HEK293T (cell line): ENCODE measurements around the gene COL23A1.

Experiments used
- CTCF ChIA-PET: fragments of 350-600 bp; formaldehyde crosslinking; extraction: SDS; loops from one replicate; lab custom pipeline; 2021; ENCODE audit warnings: antibody characterized with exemption, inconsistent platforms; lab: Yijun Ruan, JAX
- POLR2A ChIA-PET: fragments of 350-600 bp; formaldehyde crosslinking; extraction: SDS; loops from one replicate; lab custom pipeline; 2020; ENCODE audit warnings: antibody characterized with exemption, inconsistent platforms; lab: Yijun Ruan, JAX
- DNase-seq: peaks from one replicate; pipeline ENCODE4 v3.0.0; 2012; ENCODE audit warnings: mixed read lengths; ENCODE audit errors: extremely low spot score
- ARNT ChIP-seq: fragments of 450-650 bp; IDR thresholded peaks from 2 replicates; pipeline ENCODE4 v1.6.1; 2017; ENCODE audit warnings: mild to moderate bottlenecking
- BHLHE40 ChIP-seq: fragments of 450-650 bp; IDR thresholded peaks from 2 replicates; pipeline ENCODE4 v1.6.1; 2016; ENCODE audit warnings: mild to moderate bottlenecking, moderate library complexity, borderline replicate concordance
- CTBP1 ChIP-seq: fragments of 450-650 bp; IDR thresholded peaks from 2 replicates; pipeline ENCODE4 v1.6.1; 2016; ENCODE audit warnings: borderline replicate concordance
- ELF4 ChIP-seq: fragments of 450-650 bp; IDR thresholded peaks from 2 replicates; pipeline ENCODE4 v1.6.1; 2017; ENCODE audit warnings: antibody characterized with exemption
- FOXA1 ChIP-seq: fragments of 450-650 bp; IDR thresholded peaks from 2 replicates; pipeline ENCODE4 v1.6.1; 2016; ENCODE audit warnings: mild to moderate bottlenecking
- FOXK2 ChIP-seq: fragments of 450-650 bp; IDR thresholded peaks from 2 replicates; pipeline ENCODE4 v1.6.1; 2016; ENCODE audit warnings: mild to moderate bottlenecking
- FOXM1 ChIP-seq: fragments of 450-650 bp; IDR thresholded peaks from 2 replicates; pipeline ENCODE4 v1.6.1; 2017; ENCODE audit warnings: mild to moderate bottlenecking, borderline replicate concordance
- HDGF ChIP-seq: fragments of 450-650 bp; IDR thresholded peaks from 2 replicates; pipeline ENCODE4 v1.6.1; 2017; ENCODE audit warnings: antibody characterized with exemption, borderline replicate concordance
- L3MBTL2 ChIP-seq: fragments of 450-650 bp; conservative IDR thresholded peaks from 2 replicates; pipeline ENCODE4 v1.6.1; 2016; ENCODE audit warnings: mild to moderate bottlenecking
- LEF1 ChIP-seq: fragments of 450-650 bp; IDR thresholded peaks from 2 replicates; pipeline ENCODE4 v1.6.1; 2017; ENCODE audit warnings: mild to moderate bottlenecking, borderline replicate concordance
- NFRKB ChIP-seq: fragments of 450-650 bp; IDR thresholded peaks from 2 replicates; pipeline ENCODE4 v1.6.1; 2016; ENCODE audit warnings: mild to moderate bottlenecking, moderate library complexity
- PKNOX1 ChIP-seq: fragments of 450-650 bp; IDR thresholded peaks from 2 replicates; pipeline ENCODE4 v1.6.1; 2016
- SP1 ChIP-seq: fragments of 450-650 bp; IDR thresholded peaks from 2 replicates; pipeline ENCODE4 v1.6.1; 2017
- SUZ12 ChIP-seq: fragments of 450-650 bp; IDR thresholded peaks from 2 replicates; pipeline ENCODE4 v1.6.1; 2016; ENCODE audit warnings: mild to moderate bottlenecking
- TARDBP ChIP-seq: fragments of 450-650 bp; IDR thresholded peaks from 2 replicates; pipeline ENCODE4 v1.6.1; 2016
- ZNF384 ChIP-seq: fragments of 450-650 bp; IDR thresholded peaks from 2 replicates; pipeline ENCODE4 v1.6.1; 2016

COL23A1 gene

GRCh38 chr5:178387856-178388190, 202.4 kb downstream of the COL23A1 start:
- DNase-seq: no peak
- TF ChIP-seq L3MBTL2 (no peak), PKNOX1 (no peak), FOXK2 (no peak), SUZ12 (no peak), BHLHE40 (no peak), SP1 (no peak), LEF1 (no peak), FOXA1 (no peak), CTBP1 (no peak), ELF4 (no peak), NFRKB (no peak), TARDBP (no peak), HDGF (no peak), ZNF384 (no peak), FOXM1 (no peak), ARNT (no peak)
- CTCF ChIA-PET: interaction anchor here (0.7 kb wide), 1 partner anchor 53 kb away, joined by 3 read pairs; no protein-coding TSS in a partner anchor
- POLR2A ChIA-PET: no interaction called here

- DNase-seq: no peak
- POLR2A ChIA-PET: no interaction called here
- TF ChIP-seq LEF1 (no peak), SUZ12 (no peak), CTBP1 (no peak), BHLHE40 (no peak), FOXA1 (no peak), FOXK2 (no peak), PKNOX1 (no peak), NFRKB (no peak), L3MBTL2 (no peak), ELF4 (no peak), HDGF (no peak), ARNT (no peak), FOXM1 (no peak), SP1 (no peak)
- CTCF ChIA-PET: no interaction called here
Observed at GRCh38 chr5:178387061-178387855, 202.9 kb downstream of the COL23A1 start.

- TF ChIP-seq FOXA1 (no peak), L3MBTL2 (no peak), TARDBP (no peak), LEF1 (no peak), CTBP1 (no peak), NFRKB (no peak), ARNT (no peak), ZNF384 (no peak), SP1 (no peak), HDGF (no peak), ELF4 (no peak), FOXK2 (no peak)
- CTCF ChIA-PET: no interaction called here
Observed at GRCh38 chr5:178386336-178386931, 203.8 kb downstream of the COL23A1 start.

GRCh38 chr5:178385496-178385890, 204.7 kb downstream of the COL23A1 start:
- TF ChIP-seq SUZ12: no peak
- no peak for TF ChIP-seq CTBP1
- TF ChIP-seq FOXK2: no peak
- TF ChIP-seq BHLHE40: no peak
- no peak for TF ChIP-seq FOXA1
- no peak for TF ChIP-seq PKNOX1
- no peak for TF ChIP-seq ZNF384
- TF ChIP-seq SP1: no peak
- no peak for TF ChIP-seq HDGF
- TF ChIP-seq L3MBTL2: no peak
- TF ChIP-seq FOXM1: no peak
- no peak for DNase-seq
- ChIA-PET CTCF (no interaction called here), POLR2A (no interaction called here)

More at GRCh38 chr5:178386336-178386931, 203.8 kb downstream of the COL23A1 start:
- DNase-seq: no peak
- POLR2A ChIA-PET: no interaction called here

GRCh38 chr5:178384816-178385495, 205.2 kb downstream of the COL23A1 start:
- CTCF ChIA-PET: no interaction called here
- TF ChIP-seq PKNOX1 (no peak), SUZ12 (no peak), CTBP1 (no peak), SP1 (no peak), HDGF (no peak), FOXM1 (no peak), ZNF384 (no peak), NFRKB (no peak), L3MBTL2 (no peak), ELF4 (no peak), FOXA1 (no peak), ARNT (no peak), TARDBP (no peak), LEF1 (no peak), FOXK2 (no peak), BHLHE40 (no peak)
- POLR2A ChIA-PET: no interaction called here
- no peak for DNase-seq
